TTC549 (cell line): ENCODE data around the gene HIGD1A.

Experiments
- FAIRE-seq: peaks from 2 replicates; lab custom pipeline; 2012; peaks lifted over from hg19 to GRCh38; lab: Jason Lieb, UNC

Gene HIGD1A

GRCh38 chr3:42753757-42754156 is 50.5 kb downstream of the HIGD1A start:
- FAIRE-seq: no peak

- FAIRE-seq: no peak
Observed at GRCh38 chr3:42752961-42753360, 51.3 kb downstream of the HIGD1A start.

GRCh38 chr3:42752441-42752840 is 51.8 kb downstream of the HIGD1A start:
- FAIRE-seq: no peak

GRCh38 chr3:42751609-42752008 is 52.7 kb downstream of the HIGD1A start:
- FAIRE-seq: no peak

GRCh38 chr3:42750834-42751233 is 53.5 kb downstream of the HIGD1A start:
- no peak for FAIRE-seq

- no peak for FAIRE-seq
Observed at GRCh38 chr3:42749753-42750231, 54.5 kb downstream of the HIGD1A start.

- FAIRE-seq: no peak
Observed at GRCh38 chr3:42749025-42749752, 55.1 kb downstream of the HIGD1A start.

- no peak for FAIRE-seq
Observed at GRCh38 chr3:42747581-42747980, 56.7 kb downstream of the HIGD1A start.

GRCh38 chr3:42746455-42747450 is 57.5 kb downstream of the HIGD1A start:
- FAIRE-seq: no peak

GRCh38 chr3:42745776-42746454 is 58.4 kb downstream of the HIGD1A start:
- FAIRE-seq: no peak

- FAIRE-seq: no peak
Observed at GRCh38 chr3:42745291-42745745, 59.0 kb downstream of the HIGD1A start.

- no peak for FAIRE-seq
Observed at GRCh38 chr3:42743204-42743995, 60.9 kb downstream of the HIGD1A start.

- no peak for FAIRE-seq
Observed at GRCh38 chr3:42742688-42743087, 61.6 kb downstream of the HIGD1A start.

- no peak for FAIRE-seq
Observed at GRCh38 chr3:42742259-42742658, 62.0 kb downstream of the HIGD1A start.

GRCh38 chr3:42741796-42742195 is 62.5 kb downstream of the HIGD1A start:
- no peak for FAIRE-seq

GRCh38 chr3:42739401-42740158 is 64.7 kb downstream of the HIGD1A start:
- FAIRE-seq: no peak

- no peak for FAIRE-seq
Observed at GRCh38 chr3:42736531-42736930, 67.8 kb downstream of the HIGD1A start.

GRCh38 chr3:42736081-42736480 is 68.2 kb downstream of the HIGD1A start:
- FAIRE-seq: no peak

- FAIRE-seq: no peak
Observed at GRCh38 chr3:42735615-42736014, 68.7 kb downstream of the HIGD1A start.

GRCh38 chr3:42735019-42735418 is 69.3 kb downstream of the HIGD1A start:
- FAIRE-seq: no peak
